Smooth muscle cell (in vitro differentiated cells): ENCODE measurements around the gene ACTN3. TPM values are rescaled to one million over a fixed set of nuclear protein-coding genes. Genes with fewer than 3 reads are reported as not detected.
"Not testable (repeated sequence)": the region's sequence is repeated elsewhere in the genome, so short reads cannot be mapped to it uniquely, and the experiment has no call there.

ENCODE experiments used
- DNase-seq: peaks from one replicate; lab custom pipeline; 2025; ENCODE audit not compliant: unreplicated experiment; lab: John Stamatoyannopoulos, UW
- H2AFZ ChIP-seq: fragments of 200-600 bp; sonication (generic); 2 replicates; pipeline ENCODE4 v1.6.0; 2016; ENCODE audit warnings: antibody characterized with exemption, low read depth, mild to moderate bottlenecking
- H3F3A ChIP-seq: fragments of 200-600 bp; sonication (generic); 2 replicates; pipeline ENCODE4 v1.6.0; 2017; ENCODE audit warnings: antibody characterized with exemption, low read depth
- H3K27ac ChIP-seq: fragments of 200-600 bp; sonication (generic); 2 replicates; pipeline ENCODE4 v1.5.1; 2016; ENCODE audit warnings: low read depth, mild to moderate bottlenecking
- H3K27me3 ChIP-seq: fragments of 200-600 bp; sonication (generic); 2 replicates; pipeline ENCODE4 v1.6.1; 2016; ENCODE audit warnings: low read depth, mild to moderate bottlenecking
- H3K36me3 ChIP-seq: fragments of 200-600 bp; sonication (generic); 2 replicates; pipeline ENCODE4 v1.5.1; 2016; ENCODE audit warnings: low read depth
- H3K4me1 ChIP-seq: fragments of 200-600 bp; sonication (generic); 2 replicates; pipeline ENCODE4 v1.5.1; 2016; ENCODE audit warnings: low read depth
- H3K4me2 ChIP-seq: fragments of 200-600 bp; sonication (generic); 2 replicates; pipeline ENCODE4 v1.6.0; 2016; ENCODE audit warnings: mild to moderate bottlenecking
- H3K4me3 ChIP-seq: fragments of 200-600 bp; sonication (generic); 2 replicates; pipeline ENCODE4 v1.5.1; 2016; ENCODE audit warnings: mild to moderate bottlenecking
- H3K79me2 ChIP-seq: fragments of 200-600 bp; sonication (generic); 2 replicates; pipeline ENCODE4 v1.6.0; 2016; ENCODE audit warnings: low read depth, mild to moderate bottlenecking
- H3K9ac ChIP-seq: fragments of 200-600 bp; sonication (generic); 2 replicates; pipeline ENCODE4 v1.6.0; 2016; ENCODE audit warnings: low read depth
- H3K9me3 ChIP-seq: fragments of 200-600 bp; sonication (generic); replicated peaks from 2 replicates; pipeline ENCODE4 v1.5.1; 2016; ENCODE audit warnings: low read depth
- H4K20me1 ChIP-seq: fragments of 200-600 bp; sonication (generic); 2 replicates; pipeline ENCODE4 v1.6.0; 2016; ENCODE audit warnings: low read depth
- CTCF ChIP-seq: fragments of 200-600 bp; sonication (generic); IDR thresholded peaks from 2 replicates; pipeline ENCODE4 v1.5.1; 2017; ENCODE audit warnings: borderline replicate concordance, mild to moderate bottlenecking, antibody characterized with exemption; ENCODE audit not compliant: insufficient read depth, poor library complexity, severe bottlenecking
- WGBS: methylation state at CpG from one replicate; pipeline ENCODE4 v1.1.7; 2016; ENCODE audit warnings: low lambda C conversion rate; 5-methylcytosine and 5-hydroxymethylcytosine counted together
- polyA plus RNA-seq: library from polyadenylated mRNA; unstranded; fragments of >200 nt; fragmentation: Nextera tagmentation; extraction: Ambion mirVana; gene quantifications from 2 replicates; pipeline ENCODE4 v1.2.1, GENCODE V29; 2016
- total RNA-seq: library from RNA; depleted of rRNA; stranded (reverse); fragments of >200 nt; gene quantifications from 2 replicates; pipeline ENCODE4 v1.2.3, GENCODE V29; 2014

Gene ACTN3
- total and polyA plus RNA-seq, 2 experiments from 2014 or later: 1.4 TPM; not detected in 1

GRCh38 chr11:66542362-66542761 lies 4.3 kb upstream of the ACTN3 start:
- peaks cover 6% of the 10 kb centered on the region for H3K79me2 ChIP-seq
- no peaks in the 10 kb centered on the region for H3K9me3 ChIP-seq
- H3K4me2 ChIP-seq: no peak overlapping the region
- H3K36me3 ChIP-seq: no peaks in the 10 kb centered on the region
- peaks cover 13% of the 10 kb centered on the region for H3K4me1 ChIP-seq
- peaks cover 11% of the 10 kb centered on the region for H3F3A ChIP-seq
- H3K9ac ChIP-seq: no peak overlapping the region
- H3K27ac ChIP-seq: no peak overlapping the region
- H4K20me1 ChIP-seq: no peaks in the 10 kb centered on the region
- 93% methylated on average over 10 of the region's 10 CpGs for WGBS
- no peak for DNase-seq
- no peak overlapping the region for H3K4me3 ChIP-seq
- no peaks in the 10 kb centered on the region for H3K27me3 ChIP-seq
- no peak for TF ChIP-seq CTCF
- no peak overlapping the region for H2AFZ ChIP-seq

GRCh38 chr11:66543263-66544107 lies 3.2 kb upstream of the ACTN3 start:
- no peak overlapping the region for H3K9ac ChIP-seq
- H3K4me3 ChIP-seq: no peak overlapping the region

GRCh38 chr11:66544952-66545351 lies 1.8 kb upstream of the ACTN3 start:
- H3K27me3 ChIP-seq, H2AFZ ChIP-seq, H3K27ac ChIP-seq, H3K36me3 ChIP-seq, DNase-seq, H4K20me1 ChIP-seq, H3K79me2 ChIP-seq, H3K9me3 ChIP-seq: not testable (repeated sequence)
- Histone ChIP-seq H3K9ac (peak overlapping the region; percentile 86), H3K4me1 (peaks cover 13% of the 10 kb centered on the region), H3F3A (peaks cover 17% of the 10 kb centered on the region), H3K4me2 (peak overlapping the region; percentile 96), H3K4me3 (peak overlapping the region; percentile 90)
- 77% methylated on average over 14 of the region's 14 CpGs for WGBS

More at GRCh38 chr11:66543263-66544107, 3.2 kb upstream of the ACTN3 start:
- no peaks in the 10 kb centered on the region for H3K9me3 ChIP-seq
- peak; percentile 39 for TF ChIP-seq CTCF
- H3F3A ChIP-seq: peaks cover 17% of the 10 kb centered on the region
- H2AFZ ChIP-seq: no peak overlapping the region
- H3K4me2 ChIP-seq: peak overlapping the region; percentile 36
- no peak overlapping the region for H3K27ac ChIP-seq
- WGBS: 52% methylated on average over 26 of the region's 26 CpGs
- H4K20me1 ChIP-seq: no peaks in the 10 kb centered on the region
- peaks cover 13% of the 10 kb centered on the region for H3K4me1 ChIP-seq
- H3K27me3 ChIP-seq: no peaks in the 10 kb centered on the region
- H3K79me2 ChIP-seq: peaks cover 6% of the 10 kb centered on the region
- no peaks in the 10 kb centered on the region for H3K36me3 ChIP-seq
- DNase-seq: no peak

DNA sequence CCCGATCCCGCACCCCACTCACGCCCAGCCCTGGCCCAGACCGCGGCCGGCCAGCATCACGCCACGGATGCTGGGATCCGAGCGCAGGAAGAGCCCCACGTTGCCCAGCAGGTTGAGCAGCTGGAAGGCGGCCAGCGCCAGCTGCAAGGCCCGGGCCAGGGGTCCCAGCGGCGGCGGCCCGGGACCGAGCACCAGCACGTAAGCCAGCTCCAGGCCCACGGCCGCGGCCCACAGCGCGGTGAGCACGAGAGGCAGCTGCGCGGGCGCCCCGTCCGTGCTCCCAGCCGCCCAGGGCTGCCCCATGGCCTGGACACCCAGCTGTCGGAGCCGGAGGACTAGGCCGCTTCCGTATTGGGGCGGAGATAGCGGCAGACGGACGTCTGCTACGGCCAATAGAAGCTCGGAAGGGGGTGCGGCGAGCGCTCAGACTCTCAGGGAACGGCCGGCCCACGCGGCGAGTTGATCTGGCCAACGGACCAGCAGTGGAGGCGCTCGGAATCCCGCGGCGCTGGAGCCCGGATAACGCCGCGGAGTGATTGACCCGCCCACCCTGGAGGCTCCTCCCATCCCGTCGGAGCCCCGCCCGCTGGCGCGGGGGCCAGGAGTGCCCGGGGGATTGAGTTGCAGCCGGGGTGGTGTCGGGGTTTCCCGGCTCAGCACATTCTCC lies 869 bp upstream of the ACTN3 start, which contains the start of gene ZDHHC24:
Gene ZDHHC24 (minus strand): TSS at position 348 of the 667 bp plus-strand sequence. CDS start 45 bp downstream, at position 303.
- H3K4me3 ChIP-seq: peak within 1 kb of the TSS; percentile 90
- peak; percentile 82 for DNase-seq
- H3K27ac ChIP-seq: no peak within 1 kb of the TSS
- H3F3A ChIP-seq: peaks cover 17% of the 10 kb centered on the region
- H4K20me1 ChIP-seq: no peaks in the 10 kb centered on the region
- WGBS: under 1% methylated on average over 58 of the region's 71 CpGs
- H3K36me3 ChIP-seq: no peaks in the 10 kb centered on the region
- peaks cover 13% of the 10 kb centered on the region for H3K4me1 ChIP-seq
- peak within 1 kb of the TSS; percentile 96 for H3K4me2 ChIP-seq
- H3K79me2 ChIP-seq: peaks cover 6% of the 10 kb centered on the region
- no peaks in the 10 kb centered on the region for H3K27me3 ChIP-seq
- peak within 1 kb of the TSS; percentile 57 for H2AFZ ChIP-seq
- H3K9me3 ChIP-seq: no peaks in the 10 kb centered on the region
- peak within 1 kb of the TSS; percentile 86 for H3K9ac ChIP-seq
- TF ChIP-seq CTCF: no peak
